ENCODE results near the gene ZGPAT.

DNA sequence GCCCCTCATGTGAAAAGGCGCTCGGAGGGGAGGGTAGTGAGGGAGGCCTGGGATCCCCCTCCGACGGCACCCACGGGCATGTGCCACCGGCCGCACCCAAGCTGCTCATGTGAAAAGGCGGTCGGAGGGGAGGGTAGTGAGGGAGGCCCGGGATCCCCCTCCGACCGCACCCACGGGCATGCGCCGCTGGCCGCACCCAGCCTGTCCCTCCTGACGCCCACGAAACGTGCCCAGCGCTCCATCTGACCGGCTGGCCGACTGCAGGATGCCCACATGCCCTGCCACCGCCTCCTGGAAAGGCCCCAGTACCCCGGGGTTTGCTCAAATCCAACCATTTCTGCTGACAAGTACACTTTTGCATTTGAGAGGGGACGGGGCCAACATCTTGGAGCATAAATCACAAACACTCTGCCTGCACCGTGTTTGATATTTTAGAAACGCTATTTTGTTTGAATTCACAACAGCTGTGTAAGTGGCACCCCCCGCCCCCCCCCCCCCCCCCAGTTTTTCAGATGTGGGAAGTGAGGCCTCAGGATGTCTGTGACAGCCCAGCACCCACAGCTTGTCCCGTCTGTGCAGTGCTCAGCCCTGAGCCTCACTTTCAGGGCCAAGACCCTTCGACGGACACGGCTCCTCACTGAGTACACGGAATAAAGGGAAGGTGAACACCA, 65.9 kb downstream of the ZGPAT start:
- TF ChIP-seq, protein P1, sequence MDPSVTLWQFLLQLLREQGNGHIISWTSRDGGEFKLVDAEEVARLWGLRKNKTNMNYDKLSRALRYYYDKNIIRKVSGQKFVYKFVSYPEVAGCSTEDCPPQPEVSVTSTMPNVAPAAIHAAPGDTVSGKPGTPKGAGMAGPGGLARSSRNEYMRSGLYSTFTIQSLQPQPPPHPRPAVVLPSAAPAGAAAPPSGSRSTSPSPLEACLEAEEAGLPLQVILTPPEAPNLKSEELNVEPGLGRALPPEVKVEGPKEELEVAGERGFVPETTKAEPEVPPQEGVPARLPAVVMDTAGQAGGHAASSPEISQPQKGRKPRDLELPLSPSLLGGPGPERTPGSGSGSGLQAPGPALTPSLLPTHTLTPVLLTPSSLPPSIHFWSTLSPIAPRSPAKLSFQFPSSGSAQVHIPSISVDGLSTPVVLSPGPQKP (IDR thresholded peaks at IDR 0.05; ENCODE audit: borderline replicate concordance, low read depth, low read length), result no peak
- TF ChIP-seq MAFK (IDR thresholded peaks at IDR 0.05; ENCODE audit: low read depth, low read length), result peak; percentile 83
- TF ChIP-seq, protein P2, sequence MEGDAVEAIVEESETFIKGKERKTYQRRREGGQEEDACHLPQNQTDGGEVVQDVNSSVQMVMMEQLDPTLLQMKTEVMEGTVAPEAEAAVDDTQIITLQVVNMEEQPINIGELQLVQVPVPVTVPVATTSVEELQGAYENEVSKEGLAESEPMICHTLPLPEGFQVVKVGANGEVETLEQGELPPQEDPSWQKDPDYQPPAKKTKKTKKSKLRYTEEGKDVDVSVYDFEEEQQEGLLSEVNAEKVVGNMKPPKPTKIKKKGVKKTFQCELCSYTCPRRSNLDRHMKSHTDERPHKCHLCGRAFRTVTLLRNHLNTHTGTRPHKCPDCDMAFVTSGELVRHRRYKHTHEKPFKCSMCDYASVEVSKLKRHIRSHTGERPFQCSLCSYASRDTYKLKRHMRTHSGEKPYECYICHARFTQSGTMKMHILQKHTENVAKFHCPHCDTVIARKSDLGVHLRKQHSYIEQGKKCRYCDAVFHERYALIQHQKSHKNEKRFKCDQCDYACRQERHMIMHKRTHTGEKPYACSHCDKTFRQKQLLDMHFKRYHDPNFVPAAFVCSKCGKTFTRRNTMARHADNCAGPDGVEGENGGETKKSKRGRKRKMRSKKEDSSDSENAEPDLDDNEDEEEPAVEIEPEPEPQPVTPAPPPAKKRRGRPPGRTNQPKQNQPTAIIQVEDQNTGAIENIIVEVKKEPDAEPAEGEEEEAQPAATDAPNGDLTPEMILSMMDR (conservative IDR thresholded peaks at IDR 0.05; ENCODE audit: low read depth, low read length), result no peak

All from IMR-90 (cell line).